Fibroblast of skin of left quadriceps (primary cell): ENCODE measurements around the gene LSS.
"Not testable (repeated sequence)": the region's sequence is repeated elsewhere in the genome, so short reads cannot be mapped to it uniquely, and the experiment has no call there.

Experiments
- DNase-seq, 2 experiments: peaks; one replicate each; pipeline ENCODE4 v3.0.0-alpha.2; 2013; ENCODE audit warnings: low read depth in 2 of 2

Gene LSS

DNA sequence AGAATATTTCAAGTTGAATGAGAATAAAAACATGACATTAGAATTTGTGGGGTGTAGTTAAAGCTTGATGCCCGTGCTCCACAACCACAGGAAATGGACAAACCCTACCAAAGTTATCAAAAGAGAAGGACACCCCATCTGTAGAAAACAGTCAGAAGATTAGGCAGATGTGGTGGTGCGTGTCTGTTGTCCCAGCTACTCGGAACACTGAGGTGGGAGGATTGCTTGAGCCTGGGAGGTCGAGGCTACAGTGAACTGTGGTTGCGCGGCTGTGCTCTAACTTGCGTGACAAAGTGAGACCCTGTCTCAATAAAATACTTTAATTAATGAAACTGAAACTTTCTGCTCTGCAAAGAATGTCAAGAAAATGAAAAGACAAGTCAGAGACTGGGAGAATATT is 42.9 kb downstream of the LSS start:
- no peak for DNase-seq

DNA sequence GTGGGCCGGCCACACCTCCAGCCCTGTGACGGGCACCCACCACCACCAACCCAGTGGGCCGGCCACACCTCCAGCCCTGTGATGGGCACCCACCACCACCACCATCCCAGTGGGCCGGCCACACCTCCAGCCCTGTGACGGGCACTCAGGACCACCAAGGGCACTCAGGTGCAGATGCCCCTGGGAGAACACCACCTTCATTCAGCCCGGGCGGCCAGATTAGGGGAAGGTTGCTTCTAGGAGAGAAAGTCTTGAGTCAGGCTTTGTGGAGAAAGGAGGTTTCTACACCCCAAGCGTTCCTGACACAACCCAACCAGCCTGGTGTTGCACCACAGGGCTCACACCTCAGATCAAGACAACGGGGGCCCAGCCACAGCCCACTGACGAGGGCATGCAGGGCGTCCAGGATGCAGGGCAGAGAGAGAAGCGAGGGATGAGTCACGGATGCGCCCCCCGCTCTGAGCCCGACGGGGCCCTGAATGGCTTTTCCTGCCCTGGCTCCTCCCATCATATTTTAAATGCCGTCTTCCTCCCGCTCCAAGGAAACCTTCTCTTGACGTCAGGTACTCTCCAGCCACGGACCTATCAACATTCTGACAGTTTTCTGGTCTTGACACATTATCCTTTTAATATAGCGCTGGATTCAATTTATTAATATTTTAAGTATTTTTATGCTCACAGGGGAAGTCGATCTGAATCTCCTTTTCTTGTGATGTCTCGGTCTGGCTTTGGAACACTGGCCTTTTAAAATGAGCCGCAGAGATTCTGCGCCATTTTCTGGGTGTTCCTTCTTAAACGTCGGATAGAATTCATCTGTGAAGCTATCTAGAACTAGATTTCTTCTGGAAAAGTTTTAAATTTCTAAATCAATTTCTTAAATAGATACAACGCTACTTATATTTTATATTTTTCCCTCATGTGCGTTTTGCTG is 43.7 kb downstream of the LSS start:
- DNase-seq, result peak; percentile 78 to 79

DNA sequence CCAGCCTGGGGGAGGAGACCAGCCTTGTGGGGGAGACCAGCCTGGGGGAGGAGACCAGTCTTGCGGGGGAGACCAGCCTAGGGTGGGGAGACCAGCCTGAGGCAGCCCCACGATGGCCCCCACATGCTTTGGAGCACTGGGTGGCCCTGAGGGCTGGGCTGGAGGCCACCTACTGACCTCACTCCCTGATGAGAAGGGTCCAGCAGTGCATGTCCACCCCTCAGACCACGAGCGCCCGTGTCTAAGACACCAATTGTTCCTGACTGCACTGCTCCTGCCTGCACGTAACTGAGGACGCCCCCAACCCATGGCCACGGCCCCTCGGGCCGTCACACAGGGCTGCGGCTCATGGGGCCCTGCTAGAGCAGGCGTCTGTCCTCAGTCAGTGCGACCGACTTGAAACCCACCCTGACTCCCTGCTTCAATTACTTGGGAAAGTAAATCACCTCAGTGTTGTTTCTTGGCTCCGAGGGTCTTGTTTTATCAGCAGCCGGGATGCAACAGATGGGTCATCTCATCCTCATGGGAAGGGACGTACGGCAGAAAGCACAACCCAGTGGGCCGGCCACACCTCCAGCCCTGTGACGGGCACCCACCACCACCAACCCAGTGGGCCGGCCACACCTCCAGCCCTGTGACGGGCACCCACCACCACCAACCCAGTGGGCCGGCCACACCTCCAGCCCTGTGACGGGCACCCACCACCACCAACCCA is 44.5 kb downstream of the LSS start, which contains the start of gene SPATC1L:
Gene SPATC1L (minus strand): TSS at position 550 of the 715 bp plus-strand sequence. CDS start 1,643 bp downstream, outside the sequence.
- peak; percentile 48 to 51 for DNase-seq

DNA sequence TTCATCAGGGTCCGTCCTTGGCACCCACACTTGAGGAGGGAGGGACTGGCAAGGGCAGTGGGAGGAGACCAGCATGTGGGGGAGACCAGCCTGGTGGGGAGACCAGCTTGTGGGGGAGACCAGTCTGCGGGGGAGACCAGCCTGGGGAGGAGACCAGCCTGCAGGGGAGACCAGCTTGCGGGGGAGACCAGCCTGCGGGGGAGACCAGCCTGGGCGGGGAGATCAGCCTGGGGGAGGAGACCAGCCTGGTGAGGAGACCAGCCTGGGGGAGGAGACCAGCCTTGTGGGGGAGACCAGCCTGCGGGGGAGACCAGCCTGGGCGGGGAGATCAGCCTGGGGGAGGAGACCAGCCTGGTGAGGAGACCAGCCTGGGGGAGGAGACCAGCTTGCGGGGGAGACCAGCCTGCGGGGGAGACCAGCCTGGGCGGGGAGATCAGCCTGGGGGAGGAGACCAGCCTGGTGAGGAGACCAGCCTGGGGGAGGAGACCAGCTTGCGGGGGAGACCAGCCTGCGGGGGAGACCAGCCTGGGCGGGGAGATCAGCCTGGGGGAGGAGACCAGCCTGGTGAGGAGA is 45.2 kb downstream of the LSS start:
- not testable (repeated sequence) for DNase-seq

GRCh38 chr21:46182548-46183336 is 45.8 kb downstream of the LSS start:
- no peak for DNase-seq

DNA sequence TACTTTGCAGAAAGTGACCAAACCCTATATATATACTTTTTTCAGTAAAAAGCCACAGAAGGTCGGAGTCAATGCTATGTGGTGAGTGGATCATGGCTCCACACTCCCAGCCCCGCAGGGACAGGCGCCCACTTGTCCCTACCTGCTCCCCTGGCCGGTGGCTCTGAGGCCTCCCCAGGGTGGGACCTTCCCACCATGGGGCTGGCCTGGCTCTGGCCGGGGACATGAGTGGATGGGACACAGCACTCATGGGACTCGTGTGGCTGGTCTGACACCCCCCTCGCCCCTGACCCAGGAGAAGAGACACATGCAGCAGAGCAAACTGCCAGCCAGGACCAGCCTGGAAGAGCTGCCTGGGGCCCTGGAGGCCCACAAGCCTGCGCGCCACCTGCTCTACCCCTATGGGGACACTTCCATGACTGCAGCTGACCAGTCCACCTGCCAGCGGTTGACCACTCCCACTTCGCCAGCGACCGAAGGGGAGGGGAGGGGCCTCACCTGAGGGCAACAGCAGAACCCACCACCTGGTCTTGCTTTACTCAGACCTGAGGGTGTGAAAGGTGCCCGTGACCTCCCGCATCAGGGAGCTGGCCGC is 46.5 kb downstream of the LSS start:
- DNase-seq, result no peak

- DNase-seq, result no peak
Measured at GRCh38 chr21:46181436-46181835, 47.1 kb downstream of the LSS start.

DNA sequence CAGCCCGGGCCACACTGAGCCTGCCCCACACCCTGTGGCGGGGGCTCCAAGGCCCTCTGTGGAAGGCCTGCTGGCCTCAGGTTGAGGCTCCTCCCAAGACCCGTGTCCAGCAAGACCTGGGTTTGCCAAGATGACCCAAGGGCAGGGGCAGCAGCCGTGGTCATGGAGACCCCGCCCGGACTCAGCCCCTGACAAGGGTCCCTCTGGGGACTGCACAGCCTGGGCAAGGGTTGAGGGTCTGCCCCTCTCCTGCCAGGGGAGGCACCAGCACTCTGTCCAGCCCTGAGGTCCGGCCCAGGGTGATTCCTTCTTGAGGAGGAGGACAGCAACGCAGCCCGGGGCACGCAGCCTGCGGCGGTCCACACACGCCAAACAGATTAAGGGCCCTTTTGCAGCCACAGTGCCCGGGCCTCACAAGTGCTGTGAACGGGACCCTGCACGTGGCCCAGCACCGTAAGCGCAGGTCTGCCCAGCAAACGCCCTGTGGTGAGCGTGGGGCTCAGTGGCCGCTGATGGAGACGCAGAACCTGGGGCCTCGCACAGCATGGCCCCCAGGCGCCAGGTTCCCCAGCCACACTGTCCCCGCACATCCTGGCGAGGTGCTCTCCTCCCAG is 47.7 kb downstream of the LSS start:
- DNase-seq, result no peak

GRCh38 chr21:46180079-46180722 is 48.4 kb downstream of the LSS start:
- DNase-seq, result no peak

DNA sequence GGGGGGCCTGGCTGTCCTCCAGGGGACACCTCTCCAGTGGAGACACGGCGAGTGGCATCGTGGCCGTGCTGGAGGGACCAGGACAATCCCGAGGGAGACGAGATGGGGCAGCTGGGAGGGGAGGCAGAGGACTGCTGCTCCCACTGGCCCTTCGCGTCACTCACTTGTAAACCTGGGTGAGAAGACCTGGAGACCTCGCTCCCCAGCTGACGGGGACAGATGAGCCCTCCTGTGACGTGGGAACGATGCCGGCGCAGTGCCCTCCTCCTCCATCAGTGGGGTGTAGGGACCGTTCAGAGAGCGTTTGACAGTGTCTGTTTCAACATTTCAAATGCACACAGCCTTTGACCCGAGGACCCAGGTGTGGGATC is 48.9 kb downstream of the LSS start:
- no peak for DNase-seq

GRCh38 chr21:46178961-46179360 is 49.6 kb downstream of the LSS start:
- no peak for DNase-seq

GRCh38 chr21:46176443-46177129 is 52.0 kb downstream of the LSS start:
- not testable (repeated sequence) for DNase-seq

- DNase-seq, result no peak
Measured at GRCh38 chr21:46173573-46173972, 55.0 kb downstream of the LSS start.

- DNase-seq, result no peak
Measured at GRCh38 chr21:46172863-46173528, 55.6 kb downstream of the LSS start.

- DNase-seq, result no peak
Measured at GRCh38 chr21:46171996-46172862, 56.3 kb downstream of the LSS start.

DNA sequence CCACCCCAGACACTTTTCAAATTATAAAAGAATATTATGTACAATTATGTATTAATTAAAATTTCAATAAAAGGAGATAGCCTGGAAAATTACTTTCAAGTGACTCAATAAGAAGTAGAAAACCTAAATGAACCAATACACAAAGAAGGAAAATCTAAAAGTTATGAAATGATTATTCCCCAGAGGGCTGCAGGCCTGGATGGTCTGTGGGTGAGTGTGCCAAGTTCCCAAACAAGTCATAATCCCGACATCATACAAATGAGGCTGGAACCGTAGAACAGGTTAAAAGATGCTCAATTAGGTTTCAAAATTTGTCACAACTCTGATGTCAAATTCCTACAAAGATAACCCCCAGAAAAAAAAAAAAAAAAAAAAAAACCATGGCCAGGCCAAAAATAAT is 57.0 kb downstream of the LSS start:
- no peak for DNase-seq

GRCh38 chr21:46170436-46171193 is 58.0 kb downstream of the LSS start:
- not testable (repeated sequence) for DNase-seq
